ENCODE data around the gene ZNF48. TPM values are rescaled to one million over a fixed set of nuclear protein-coding genes. Genes with fewer than 3 reads are reported as not detected.

ZNF48 gene
- total RNA-seq = 8.1 TPM

- peak; percentile 86 for DNase-seq (ENCODE audit: low spot score)
Measured at GRCh38 chr16:30395155-30395991, at the start of gene ZNF48. Gene ZNF48 (plus strand): TSS chr16:30395420. CDS start chr16:30395795, 375 bp downstream.

- no peak for DNase-seq (ENCODE audit: low spot score)
Measured at GRCh38 chr16:30346286-30346685, 48.9 kb upstream of the ZNF48 start.

GRCh38 chr16:30348113-30348512 is 47.1 kb upstream of the ZNF48 start:
- DNase-seq (ENCODE audit: low spot score) = no peak

GRCh38 chr16:30348929-30349328 is 46.3 kb upstream of the ZNF48 start:
- DNase-seq (ENCODE audit: low spot score) = no peak

GRCh38 chr16:30349675-30350074 is 45.5 kb upstream of the ZNF48 start:
- no peak for DNase-seq (ENCODE audit: low spot score)

- no peak for DNase-seq (ENCODE audit: low spot score)
Measured at GRCh38 chr16:30350134-30350871, 44.9 kb upstream of the ZNF48 start.

GRCh38 chr16:30351001-30351441 is 44.2 kb upstream of the ZNF48 start:
- DNase-seq (ENCODE audit: low spot score) = no peak

GRCh38 chr16:30351586-30352419 is 43.4 kb upstream of the ZNF48 start:
- DNase-seq (ENCODE audit: low spot score) = peak; percentile 85

GRCh38 chr16:30352488-30353401 is 42.5 kb upstream of the ZNF48 start:
- no peak for DNase-seq (ENCODE audit: low spot score)

- DNase-seq (ENCODE audit: low spot score) = no peak
Measured at GRCh38 chr16:30353438-30354129, 41.6 kb upstream of the ZNF48 start.

GRCh38 chr16:30354423-30355143 is 40.6 kb upstream of the ZNF48 start:
- DNase-seq (ENCODE audit: low spot score) = no peak

GRCh38 chr16:30355144-30355953 is 39.9 kb upstream of the ZNF48 start, which contains the start of gene CD2BP2:
Gene CD2BP2 (minus strand): TSS chr16:30355308. CDS start chr16:30354681, 627 bp downstream.
- DNase-seq (ENCODE audit: low spot score) = peak; percentile 98

GRCh38 chr16:30355954-30356308 is 39.3 kb upstream of the ZNF48 start:
- no peak for DNase-seq (ENCODE audit: low spot score)

- DNase-seq (ENCODE audit: low spot score) = no peak
Measured at GRCh38 chr16:30356401-30357084, 38.7 kb upstream of the ZNF48 start.

- no peak for DNase-seq (ENCODE audit: low spot score)
Measured at GRCh38 chr16:30357085-30357714, 38.0 kb upstream of the ZNF48 start.

GRCh38 chr16:30357715-30358576 is 37.3 kb upstream of the ZNF48 start:
- DNase-seq (ENCODE audit: low spot score) = no peak

- no peak for DNase-seq (ENCODE audit: low spot score)
Measured at GRCh38 chr16:30358577-30358936, 36.7 kb upstream of the ZNF48 start.
